HG03460 (cell line): Measurements from ENCODE around the gene ZNF525.
"Not testable (repeated sequence)": the region's sequence is repeated elsewhere in the genome, so short reads cannot be mapped to it uniquely, and the experiment has no call there.

Experiments used
- ATAC-seq: cut with Tn5 transposase; IDR thresholded peaks from one replicate; pipeline ENCODE4 v1.9.1; 2021; ENCODE audit not compliant: unreplicated experiment

The ZNF525 gene

GRCh38 chr19:53394974-53395839 is 29.7 kb downstream of the ZNF525 start, which contains the start of gene ZNF765:
ZNF765 (plus strand) TSS chr19:53395149; CDS start chr19:53398016, 2,867 bp downstream.
- ATAC-seq = peak; percentile 82

GRCh38 chr19:53395840-53396524 is 30.5 kb downstream of the ZNF525 start:
- not testable (repeated sequence) for ATAC-seq

- no peak for ATAC-seq
These were observed 31.0 kb downstream of the ZNF525 start for GRCh38 chr19:53396525-53396868.

GRCh38 chr19:53397918-53398317 is 32.4 kb downstream of the ZNF525 start:
- ATAC-seq = not testable (repeated sequence)

- ATAC-seq = no peak
These were observed 44.1 kb downstream of the ZNF525 start for GRCh38 chr19:53409505-53410204.

- ATAC-seq = not testable (repeated sequence)
These were observed 55.2 kb downstream of the ZNF525 start for GRCh38 chr19:53420520-53421315.

GRCh38 chr19:53422551-53422950 is 57.0 kb downstream of the ZNF525 start:
- ATAC-seq = no peak

- not testable (repeated sequence) for ATAC-seq
These were observed 57.6 kb downstream of the ZNF525 start for GRCh38 chr19:53423074-53423473.

GRCh38 chr19:53423680-53424079 is 58.2 kb downstream of the ZNF525 start:
- not testable (repeated sequence) for ATAC-seq

- no peak for ATAC-seq
These were observed 59.6 kb downstream of the ZNF525 start for GRCh38 chr19:53424968-53425597.

GRCh38 chr19:53431399-53432087 is 66.0 kb downstream of the ZNF525 start, which contains the start of gene ZNF761:
ZNF761 (plus strand) TSS chr19:53431984; CDS start chr19:53447269, 15,285 bp downstream.
- peak; percentile 94 for ATAC-seq

- peak; percentile 23 for ATAC-seq
These were observed 66.7 kb downstream of the ZNF525 start for GRCh38 chr19:53432088-53432661.
